GM19372 (cell line): ENCODE measurements around the gene EFNA5.

Experiments used
- ATAC-seq: cut with Tn5 transposase; IDR thresholded peaks from one replicate; pipeline ENCODE4 v1.9.1; 2021; ENCODE audit warnings: mild to moderate bottlenecking, low read depth, moderate library complexity; ENCODE audit not compliant: unreplicated experiment

The EFNA5 gene

GRCh38 chr5:107673368-107674136, 2.8 kb upstream of the EFNA5 start:
- ATAC-seq: peak; percentile 60

DNA sequence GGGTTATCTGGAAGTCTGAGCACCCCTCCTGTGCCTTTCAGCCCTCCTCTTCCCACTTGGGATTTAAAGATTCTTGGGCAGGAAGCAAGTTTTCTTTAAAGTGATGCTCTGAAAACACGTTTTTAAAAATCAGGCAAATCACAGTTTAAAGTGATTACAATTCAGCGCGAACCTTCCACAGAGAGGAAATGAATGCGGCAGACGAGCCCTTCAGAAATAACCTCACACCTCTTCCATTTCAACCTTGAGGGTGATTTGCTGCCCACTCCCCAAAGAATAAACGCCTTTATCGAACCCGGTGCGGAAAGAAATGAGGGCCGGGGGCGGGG, 2.3 kb upstream of the EFNA5 start:
- ATAC-seq: no peak

- ATAC-seq: no peak
Measured at GRCh38 chr5:107672211-107673038, 1.7 kb upstream of the EFNA5 start.

DNA sequence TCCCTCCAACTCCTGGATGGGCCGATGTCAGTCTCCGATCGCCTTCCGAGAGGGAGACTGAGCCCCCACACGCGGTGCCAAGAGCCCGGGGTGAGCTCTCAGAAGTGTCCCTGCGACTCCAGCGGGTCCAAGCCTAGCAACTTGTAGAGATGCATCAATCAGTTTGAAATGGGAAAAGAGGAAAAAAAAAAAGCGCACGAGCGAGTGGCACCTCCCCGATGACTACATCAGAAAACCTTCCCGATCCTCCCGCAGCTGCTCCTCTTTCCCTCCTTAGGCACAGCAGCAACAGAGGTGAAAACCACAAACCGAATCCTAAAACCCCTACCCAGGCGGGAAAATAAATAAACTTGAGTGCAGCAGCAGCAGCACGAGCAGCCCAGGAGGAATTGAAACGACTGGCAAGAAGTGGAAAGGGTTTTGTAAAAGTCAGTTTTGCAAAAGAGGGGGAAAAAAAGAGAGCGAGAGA, 1.0 kb upstream of the EFNA5 start:
- ATAC-seq: no peak

DNA sequence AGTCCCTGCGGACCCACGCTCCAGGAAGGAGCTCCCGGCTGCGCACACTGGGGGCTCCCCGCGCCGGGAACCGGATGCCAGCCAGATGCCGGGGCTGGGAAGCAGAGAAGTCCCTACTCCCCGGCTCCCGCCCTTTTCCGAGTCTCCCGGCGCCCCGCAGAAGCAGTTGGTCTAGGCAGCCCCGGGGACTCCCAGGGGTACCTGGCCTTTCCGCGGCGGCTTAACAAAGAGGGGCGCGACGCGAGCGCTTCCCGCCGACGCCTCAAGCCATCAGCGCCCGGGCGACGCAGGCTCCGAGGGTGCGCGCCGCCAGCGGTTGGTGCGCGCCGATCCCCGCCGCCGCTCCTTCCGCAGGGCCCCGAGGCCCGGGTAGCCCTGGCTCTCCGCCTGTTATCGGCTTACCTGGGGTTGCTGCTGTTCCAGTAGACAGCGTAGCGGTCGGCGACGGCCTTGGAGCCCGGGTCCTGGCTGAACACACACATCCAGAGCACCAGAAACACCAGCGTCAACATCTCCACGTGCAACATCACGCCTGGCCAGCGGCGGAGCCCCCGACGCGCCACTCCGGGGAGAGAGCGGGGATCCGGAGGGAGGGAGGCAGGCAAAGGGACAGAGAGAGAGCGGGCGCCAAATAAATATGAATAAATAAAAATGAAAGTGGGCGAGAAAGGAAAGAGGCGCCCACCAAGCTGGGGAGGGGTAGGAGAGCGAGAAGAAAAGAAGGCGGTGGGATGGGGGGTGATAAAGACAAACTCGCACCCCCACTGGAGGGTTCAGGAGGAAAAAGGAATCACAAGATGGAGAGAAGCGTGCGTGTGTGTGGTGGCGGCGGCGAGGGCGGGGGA, 428 bp downstream of the EFNA5 start:
- ATAC-seq: peak; percentile 24

DNA sequence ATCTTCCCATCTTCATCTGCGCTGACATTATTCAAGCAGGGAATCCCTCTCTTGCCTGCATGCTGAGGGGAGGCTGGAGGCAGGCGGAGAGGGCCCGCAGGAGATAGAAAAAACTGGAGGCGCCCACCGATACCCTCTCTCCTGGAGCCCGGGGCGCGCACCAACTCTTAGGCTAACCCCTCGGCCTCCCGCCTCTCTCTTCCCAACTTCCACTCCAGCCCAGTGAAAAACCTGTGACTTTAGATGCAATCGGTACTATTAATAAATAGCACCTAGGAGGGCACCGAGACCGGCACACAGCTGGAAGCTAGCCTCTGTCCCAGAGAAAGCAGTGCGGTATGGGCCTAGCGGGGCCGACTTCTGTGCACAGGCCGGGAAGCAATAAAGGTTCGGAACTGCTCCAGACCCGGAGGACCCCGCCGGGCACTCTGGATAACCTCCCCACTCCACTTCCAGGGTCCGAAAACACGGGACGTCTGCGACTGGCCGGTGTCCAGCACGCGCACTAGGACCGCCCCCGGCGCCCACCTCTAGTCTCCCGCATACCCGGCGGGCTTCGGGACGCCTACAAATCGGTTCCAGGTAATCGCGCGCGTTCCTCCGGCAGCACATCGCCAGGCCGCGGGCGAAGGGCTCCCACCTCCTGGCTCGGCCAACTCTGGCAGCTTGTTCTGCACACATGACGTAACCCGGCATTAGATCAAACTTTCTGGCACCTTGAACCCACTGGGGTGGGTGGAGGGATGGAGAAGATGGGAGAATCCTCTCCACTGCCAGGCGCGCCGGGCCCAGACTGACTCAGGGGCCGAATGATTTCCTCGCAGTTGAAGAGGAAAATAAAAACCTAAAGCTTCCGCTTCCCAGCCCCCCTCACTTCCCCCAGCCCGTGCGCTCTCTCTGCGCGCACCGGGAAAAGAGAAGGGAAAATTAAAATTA, 1.4 kb downstream of the EFNA5 start:
- ATAC-seq: no peak

- no peak for ATAC-seq
Measured at GRCh38 chr5:107668154-107669095, 2.3 kb downstream of the EFNA5 start.

DNA sequence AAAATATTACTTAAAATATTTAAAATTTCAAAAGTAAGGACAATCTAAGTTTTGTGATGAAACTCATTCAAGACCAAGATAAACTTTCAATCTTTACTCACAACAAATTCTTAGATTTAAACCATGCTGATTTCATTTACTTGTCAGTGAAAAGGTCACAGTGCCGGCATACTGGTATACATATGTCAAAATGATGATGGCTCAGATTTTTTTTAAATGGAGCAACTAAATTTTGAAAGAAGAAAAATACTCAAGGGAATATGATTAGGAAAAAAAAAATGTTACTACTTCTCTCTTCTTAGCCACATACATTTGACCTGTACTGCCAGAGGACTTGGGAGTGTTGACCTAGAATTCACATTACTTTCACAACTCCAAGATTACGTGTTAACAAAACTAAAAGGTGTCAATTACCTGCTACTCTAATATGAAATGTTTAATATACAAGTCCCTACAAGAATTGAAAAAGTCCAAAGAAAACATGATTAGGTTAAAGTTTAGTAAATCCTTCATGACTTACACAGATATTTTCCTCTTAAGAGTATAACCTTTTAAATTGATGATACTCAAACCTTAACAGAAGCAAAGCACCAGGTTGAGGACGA, 4.6 kb downstream of the EFNA5 start:
- no peak for ATAC-seq

DNA sequence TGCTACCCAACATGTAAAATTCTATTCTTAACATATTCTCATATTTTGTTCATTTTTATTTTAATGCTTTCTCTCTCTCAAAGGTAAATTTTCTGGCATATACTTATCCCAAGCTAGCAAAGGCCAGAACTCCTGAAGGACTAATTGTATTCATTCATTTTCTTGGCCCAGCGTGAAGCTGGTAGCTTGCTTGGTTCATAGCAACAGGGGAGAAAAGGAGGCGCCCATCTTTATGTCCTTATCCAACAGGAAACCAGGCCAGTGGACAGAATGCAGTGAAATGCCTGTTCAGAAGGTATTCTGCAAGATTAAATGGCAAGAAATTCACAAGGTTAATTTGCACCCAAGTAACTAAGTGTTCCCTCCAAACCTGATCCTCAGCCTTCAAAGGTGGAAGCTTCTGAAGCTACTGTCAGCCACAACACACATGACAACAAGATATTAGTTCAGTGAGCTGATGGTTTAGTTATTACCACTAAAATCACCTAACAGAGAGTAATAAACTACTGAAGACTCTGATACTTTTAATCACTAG, 5.6 kb downstream of the EFNA5 start:
- ATAC-seq: no peak

GRCh38 chr5:107663697-107664096, 7.0 kb downstream of the EFNA5 start:
- no peak for ATAC-seq

GRCh38 chr5:107661650-107662044, 9.1 kb downstream of the EFNA5 start:
- no peak for ATAC-seq

- ATAC-seq: no peak
Measured at GRCh38 chr5:107661038-107661649, 9.6 kb downstream of the EFNA5 start.

DNA sequence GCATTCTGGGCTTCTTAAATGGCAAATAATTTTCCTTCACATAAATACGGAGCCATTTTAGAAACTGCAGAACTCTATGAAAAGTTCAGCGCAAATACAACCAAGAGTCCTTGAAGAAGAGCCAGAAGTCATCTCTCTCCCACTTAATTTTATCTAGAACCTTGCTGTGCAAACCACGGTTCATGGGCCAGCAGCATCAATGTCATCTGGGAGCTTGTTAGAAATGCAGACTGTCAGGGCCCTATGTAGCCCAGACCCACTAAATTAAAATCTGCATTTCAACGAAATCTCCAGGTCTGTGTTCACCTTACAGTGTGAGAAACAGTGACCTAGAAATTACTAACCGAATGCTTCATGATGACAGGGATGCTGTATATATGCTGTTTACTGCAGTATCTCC, 12.2 kb downstream of the EFNA5 start:
- ATAC-seq: no peak

GRCh38 chr5:107655831-107656230, 14.9 kb downstream of the EFNA5 start:
- ATAC-seq: no peak

DNA sequence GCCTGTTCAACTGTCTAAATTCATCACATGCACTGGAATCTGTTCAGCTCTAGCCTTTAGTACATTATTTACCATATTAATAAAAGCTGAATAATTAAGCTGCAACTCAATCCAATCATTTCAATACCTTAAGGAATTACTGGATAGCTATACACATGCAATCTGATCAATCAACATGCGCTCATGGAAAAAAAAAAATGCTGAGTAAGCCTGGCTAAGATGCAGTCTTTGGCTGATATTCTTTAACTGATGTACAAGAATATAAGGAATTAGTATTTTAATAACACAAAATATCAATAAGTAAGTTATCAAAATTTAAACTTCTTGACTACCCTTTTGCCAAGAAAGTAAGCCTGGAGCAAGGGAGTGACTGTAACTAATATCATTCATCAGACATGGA, 15.9 kb downstream of the EFNA5 start:
- ATAC-seq: no peak

DNA sequence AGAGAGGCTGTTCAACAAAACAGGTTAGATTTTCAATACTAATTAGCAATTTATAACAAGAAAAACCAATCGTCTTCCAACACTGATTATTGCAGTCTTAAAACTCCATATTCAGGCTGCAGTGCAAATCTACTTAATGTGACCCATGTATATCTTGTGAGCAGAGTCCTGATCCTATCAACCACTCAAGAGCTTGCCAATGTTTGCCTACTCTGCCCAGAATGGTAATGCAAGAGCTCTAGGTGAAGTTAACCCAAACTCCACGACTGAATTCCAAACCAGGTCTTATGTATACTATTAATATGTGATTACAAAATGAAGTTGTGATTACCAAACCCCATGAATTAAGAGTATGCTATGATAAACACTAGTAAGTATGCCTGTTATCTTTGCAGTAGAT, 17.1 kb downstream of the EFNA5 start:
- no peak for ATAC-seq

DNA sequence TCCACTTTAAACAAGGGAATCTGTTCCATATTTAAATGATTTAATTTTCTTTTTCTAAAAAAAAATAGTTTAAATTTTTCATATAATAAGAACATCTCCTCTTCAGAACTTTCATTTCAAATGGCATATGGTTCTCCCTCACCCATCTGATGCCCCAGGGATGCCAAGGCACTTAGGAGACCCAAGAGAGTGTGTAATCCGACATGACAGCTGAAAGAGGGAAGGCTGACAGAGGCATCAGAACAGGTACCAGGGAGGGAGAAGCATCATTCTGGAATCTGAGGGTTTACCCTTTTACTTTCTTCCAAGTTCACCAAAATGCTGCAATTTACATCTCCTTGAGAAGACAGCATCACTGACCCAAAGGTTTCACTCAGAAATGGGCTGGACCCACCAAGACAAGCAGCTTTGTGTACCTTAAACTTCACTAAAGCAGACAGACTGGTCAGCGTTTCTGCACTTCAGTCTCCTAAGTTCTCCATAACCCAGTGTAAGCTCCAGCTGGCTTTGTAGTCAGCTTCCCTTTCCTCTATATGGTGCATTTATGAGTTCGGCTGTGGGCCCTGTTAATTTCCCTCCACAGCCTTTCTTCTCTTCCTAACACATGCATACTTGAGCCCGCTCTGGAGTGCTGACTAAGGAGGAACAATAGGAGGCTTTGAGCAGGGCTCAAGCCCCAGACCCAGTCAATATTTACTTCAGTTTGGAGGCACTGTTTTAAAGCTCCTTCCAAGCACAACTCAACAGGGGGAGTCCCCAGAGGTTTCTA, 17.7 kb downstream of the EFNA5 start:
- ATAC-seq: no peak
